Frontal cortex (tissue), 4 donors: Measurements from ENCODE around the gene GALNT17. TPM values are rescaled to one million over a fixed set of nuclear protein-coding genes. Genes with fewer than 3 reads are reported as not detected.

Experiments used
- DNase-seq, 2 donors: peaks; one replicate each; pipeline ENCODE4 v3.0.0; 2012; ENCODE audit warnings: low spot score in 2 of 2
- FAIRE-seq: peaks from 2 replicates; lab custom pipeline; 2012; peaks lifted over from hg19 to GRCh38; lab: Jason Lieb, UNC
- total RNA-seq: library from RNA; depleted of rRNA; stranded (reverse); fragments of >200 nt; gene quantifications from one replicate; pipeline ENCODE4 v1.2.3, GENCODE V29; 2014
- donor health status: control.
- donor health status: control.
- donor health status: control.

GALNT17 gene
- total RNA-seq, 1 donor from 2014 or later: 26.5 TPM

DNA sequence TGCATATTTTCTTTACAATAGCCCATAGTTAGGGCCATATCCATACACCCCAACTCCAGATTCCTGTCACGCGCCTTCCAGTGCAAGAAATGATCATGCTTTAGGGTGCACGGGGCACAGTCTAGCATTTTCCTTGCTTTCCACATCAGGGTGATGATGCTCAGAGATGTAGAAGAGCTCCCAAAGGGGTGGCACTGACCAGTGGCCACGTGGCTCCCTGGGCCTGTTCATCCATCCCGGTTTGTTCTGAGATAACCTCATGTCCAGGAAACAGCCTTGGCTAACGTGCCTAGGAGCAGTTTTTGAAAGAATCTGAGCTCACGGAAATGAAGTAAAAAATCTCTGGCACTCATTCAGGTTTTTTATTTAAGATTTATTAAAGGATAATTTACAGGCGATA, 139.3 kb downstream of the GALNT17 start:
- DNase-seq (no peak), FAIRE-seq (no peak)

DNA sequence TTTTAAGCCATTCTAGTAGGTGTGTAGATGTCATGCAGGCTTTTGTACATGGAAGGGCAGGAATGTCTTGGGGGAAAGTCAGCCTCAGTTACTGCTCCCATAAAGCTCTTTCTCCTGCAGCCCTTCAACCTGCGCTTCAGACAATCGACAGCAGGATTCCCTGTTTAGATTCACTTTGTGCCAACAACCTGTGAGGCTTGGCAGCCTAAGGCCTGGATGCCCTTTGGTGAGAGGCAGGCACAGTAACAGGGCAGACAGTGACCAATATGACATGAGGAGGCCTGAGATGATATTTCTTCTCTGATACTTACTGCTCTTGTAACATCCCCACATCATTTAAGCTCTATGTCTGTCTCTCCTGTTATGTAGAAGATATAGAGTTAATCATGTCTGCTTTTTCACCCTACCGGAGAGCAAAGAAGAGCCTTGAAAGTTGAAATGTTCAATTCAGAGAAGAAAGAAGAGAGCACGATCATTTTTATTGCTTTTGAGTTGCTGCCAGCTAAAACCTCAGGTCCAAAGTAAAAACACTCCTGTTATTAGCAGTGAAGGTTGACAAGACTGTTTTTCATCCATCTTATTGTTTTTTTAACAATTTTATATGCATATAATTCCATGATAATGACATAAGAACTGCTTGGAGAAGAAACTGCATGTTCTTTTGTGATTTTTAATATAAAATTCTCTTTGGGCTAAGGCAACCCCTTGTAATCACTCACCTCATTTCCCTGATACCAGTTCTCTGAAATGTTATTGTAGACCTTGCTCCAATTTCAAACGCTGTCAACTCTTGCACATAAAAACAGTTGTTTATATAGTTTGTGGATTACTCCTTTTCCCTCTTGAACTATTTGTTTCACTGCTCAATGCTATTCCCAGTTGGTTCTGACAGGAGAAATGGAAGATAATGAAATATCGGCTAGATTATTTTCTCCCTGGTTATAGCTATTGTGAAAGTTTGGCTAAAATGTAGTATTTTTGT, 140.9 kb downstream of the GALNT17 start:
- no peak for DNase-seq
- no peak for FAIRE-seq

DNA sequence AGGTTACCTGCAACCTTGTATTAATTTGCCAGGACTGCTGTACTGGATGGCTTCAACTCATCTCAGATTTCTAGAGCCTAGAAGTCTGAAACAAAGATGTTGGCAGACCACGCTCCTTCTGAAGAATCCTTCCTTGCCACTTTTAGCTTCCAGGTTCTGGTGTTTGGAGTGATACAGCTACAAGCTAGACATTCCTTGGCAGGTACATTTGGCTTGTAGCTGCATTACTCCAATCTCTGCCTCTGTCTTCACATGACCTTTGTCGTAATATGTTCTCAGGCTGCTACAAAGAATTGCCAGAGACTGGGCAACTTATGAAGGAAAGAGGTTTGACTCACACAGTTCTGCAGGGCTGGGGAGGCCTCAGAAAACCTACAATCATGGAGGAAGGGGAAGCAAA, 146.3 kb downstream of the GALNT17 start:
- no peak for FAIRE-seq
- no peak for DNase-seq

DNA sequence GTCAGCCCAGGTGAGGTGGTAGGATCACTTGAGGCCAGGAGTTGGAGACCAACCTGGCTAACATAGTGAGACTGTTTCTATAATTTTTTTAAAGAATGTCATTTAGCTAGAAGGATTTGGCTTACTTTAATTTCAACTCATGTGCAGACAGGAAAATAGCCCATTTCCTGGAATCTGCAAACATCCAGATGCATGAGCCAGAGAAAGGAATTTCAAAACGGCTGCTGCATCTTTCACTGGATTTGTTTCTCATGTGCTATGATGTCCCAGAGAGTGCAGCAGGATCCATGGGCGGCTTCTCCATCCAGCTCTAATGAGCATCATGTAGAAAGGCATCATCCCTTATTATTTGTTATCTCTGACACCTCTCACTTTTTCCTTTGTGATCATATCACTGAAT, 149.3 kb downstream of the GALNT17 start:
- no peak for FAIRE-seq
- DNase-seq: no peak

DNA sequence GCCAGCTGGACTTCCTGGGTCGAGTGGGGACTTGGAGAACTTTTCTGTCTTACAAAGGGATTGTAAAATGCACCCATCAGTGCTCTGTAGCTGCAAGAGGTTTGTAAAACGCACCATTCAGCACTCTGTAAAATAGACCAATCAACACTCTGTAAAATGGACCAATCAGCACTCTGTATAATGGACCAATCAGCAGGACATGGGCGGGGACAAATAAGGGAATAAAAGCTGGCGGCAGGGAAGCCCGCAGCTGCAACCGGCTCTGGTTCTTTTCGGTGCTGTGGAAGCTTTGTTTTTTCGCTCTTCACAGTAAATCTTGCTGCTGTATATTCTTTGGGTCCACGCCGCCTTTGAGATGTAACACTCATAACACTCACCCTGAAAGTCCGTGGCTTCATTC, 151.9 kb downstream of the GALNT17 start:
- no peak for DNase-seq
- no peak for FAIRE-seq

DNA sequence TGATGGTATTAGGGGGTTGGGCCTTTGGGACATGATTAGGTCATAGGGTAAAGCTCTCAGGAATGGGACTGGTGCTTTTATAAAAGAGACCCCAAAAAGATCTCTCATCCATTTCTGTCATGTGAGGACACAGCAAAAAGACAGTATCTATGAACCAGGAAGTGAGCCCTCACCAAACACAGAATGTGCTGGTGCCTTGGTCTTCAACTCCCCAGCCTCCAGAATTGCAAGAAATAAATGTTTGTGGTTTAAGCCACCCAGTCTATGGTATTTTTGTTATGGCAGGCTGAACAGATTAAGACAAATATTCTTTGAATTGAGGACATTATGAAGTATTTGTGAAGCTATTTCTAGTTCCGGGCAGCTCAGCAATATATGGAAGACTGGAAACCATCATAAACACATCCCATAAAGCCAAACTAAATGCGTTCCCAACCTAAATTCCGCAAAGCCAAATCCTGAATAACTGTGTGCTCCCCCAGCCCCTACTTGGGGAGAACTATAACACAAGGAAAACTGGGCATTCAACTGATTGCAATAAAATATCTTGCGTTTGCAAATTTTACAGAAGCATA, 153.7 kb downstream of the GALNT17 start:
- no peak for DNase-seq
- no peak for FAIRE-seq

DNA sequence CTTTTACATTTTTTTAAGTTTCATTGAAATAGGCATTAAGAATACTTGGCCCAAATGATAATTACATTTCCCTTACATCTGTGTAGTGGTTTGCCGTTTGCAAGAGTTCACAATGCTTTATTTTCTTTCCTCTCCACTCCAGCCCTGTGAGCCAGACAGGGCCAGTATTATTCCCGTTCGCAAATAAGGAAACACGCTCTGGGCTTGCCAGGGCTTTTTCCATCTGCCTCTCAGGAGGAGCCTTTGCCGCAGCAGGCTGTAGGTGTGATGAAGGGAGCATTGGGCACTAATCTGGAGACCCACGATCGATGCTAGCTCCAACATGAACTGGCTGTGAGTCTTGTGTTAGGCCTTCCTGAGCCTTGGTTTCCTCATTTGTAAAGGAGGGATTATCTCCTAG, 154.4 kb downstream of the GALNT17 start:
- FAIRE-seq: no peak
- DNase-seq: no peak

DNA sequence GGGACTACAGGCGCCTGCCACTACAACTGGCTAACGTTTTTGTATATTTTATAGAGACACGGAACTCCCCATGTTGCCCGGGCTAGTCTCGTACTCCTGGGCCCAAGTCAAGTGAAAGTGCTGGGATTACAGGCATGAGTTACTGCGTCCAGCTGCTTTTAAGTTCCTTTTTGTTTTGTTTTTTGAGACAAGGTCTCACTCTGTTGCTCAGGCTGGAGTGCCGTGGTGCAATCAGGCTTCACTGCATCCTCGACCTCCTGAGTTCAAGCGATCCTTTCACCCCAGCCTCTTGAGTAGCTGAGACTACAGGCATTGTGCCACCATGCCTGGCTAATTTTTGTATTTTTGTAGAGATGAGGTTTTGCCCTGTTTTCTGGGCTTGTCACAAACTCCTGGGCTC, 155.0 kb downstream of the GALNT17 start:
- FAIRE-seq: no peak

DNA sequence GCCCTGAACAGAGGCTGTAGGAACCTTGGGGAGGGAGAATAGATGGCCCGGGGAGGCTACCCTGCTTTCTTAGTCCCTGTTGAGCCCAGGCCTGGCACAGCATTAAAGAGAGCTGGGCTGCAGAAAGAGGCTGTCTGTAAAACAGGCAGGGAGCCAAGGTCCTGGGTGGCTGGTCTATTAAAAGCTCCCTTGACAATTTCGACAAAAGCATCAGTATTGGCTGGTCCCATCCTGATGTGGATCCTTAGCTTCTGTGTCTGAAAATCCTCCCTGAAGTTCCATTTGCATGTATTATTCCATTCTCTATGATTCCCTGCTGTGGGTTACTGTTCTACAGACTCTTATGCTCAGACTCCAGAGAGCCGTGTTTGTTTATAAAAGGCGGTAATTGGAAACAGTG, 158.5 kb downstream of the GALNT17 start:
- DNase-seq (no peak), FAIRE-seq (no peak)

More for the DNA sequence above, 155.0 kb downstream of the GALNT17 start:
- DNase-seq: no peak

DNA sequence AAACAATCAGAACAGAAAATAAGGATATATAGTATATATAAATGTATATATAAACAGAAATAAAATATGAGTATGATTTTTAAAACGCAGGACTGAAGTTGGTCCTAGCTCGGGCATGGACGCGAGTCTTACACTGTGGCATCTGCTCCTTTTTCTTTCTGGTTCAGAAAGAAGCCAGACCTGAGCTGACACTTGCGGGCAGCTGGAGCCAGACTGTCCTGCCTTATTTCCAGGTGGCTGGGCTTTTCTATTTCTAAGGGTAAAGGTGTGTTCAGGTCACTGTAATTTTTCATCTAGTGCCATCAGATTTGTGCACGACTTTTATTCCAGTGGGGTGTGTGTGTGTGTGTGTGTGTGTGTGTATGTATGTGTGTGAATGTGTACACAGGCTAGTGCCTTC, 166.4 kb downstream of the GALNT17 start:
- DNase-seq (no peak), FAIRE-seq (no peak)

DNA sequence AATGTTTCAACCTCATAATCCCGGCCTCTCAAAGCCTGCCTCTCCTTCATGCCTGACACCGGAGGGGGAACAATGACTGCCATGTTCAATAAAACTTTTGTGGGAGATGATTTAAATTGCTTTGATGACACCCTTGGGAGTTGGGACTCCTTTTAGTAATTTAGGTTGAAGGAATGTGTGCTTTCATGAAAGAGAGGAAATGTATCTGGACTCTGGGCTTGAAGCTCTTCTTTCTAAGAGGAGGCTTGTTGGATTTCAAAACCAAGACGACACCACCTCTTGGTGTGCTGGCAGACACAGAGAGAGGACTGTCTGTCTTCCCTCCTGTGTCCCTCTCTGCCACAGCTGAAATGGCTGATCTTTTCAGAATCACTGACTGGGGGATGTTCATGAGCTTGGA, 168.1 kb downstream of the GALNT17 start:
- no peak for DNase-seq
- no peak for FAIRE-seq

DNA sequence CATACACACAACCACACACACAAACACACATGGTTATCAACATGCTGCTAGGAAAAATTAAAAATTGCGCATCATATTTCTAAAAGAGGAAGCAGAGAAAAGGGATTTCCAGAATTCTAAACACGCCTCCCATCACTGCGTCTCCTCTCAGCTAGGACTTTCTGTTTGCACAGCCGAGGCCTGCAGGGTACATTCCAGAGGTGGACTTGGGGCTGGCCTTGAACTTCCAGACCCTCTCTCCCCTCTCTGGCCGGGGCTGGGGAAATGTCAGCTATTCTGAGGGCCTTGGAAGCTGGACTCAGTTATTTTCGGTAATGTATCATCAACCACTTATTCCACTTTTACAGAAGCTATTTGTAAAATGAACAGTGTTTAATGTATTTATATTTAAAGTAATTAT, 168.7 kb downstream of the GALNT17 start:
- FAIRE-seq: no peak
- no peak for DNase-seq

DNA sequence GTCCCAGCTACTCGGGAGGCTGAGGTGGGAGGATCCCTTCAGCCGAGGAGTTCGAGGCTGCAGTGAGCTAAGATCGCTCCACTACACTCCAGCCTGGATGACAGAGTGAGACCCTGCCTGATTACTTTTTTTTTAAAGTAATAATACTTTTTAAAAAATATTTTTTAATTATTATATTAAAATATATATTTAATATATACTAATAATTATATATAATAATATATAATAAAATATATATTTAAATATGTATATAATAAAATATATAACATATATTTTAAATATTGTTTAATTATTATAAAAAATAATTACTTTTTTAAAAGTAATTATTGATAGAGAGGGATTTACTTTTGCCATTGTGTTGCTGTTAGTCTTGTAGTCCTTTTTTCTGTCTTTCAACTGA, 169.2 kb downstream of the GALNT17 start:
- FAIRE-seq (peak; percentile 64), DNase-seq (no peak)

DNA sequence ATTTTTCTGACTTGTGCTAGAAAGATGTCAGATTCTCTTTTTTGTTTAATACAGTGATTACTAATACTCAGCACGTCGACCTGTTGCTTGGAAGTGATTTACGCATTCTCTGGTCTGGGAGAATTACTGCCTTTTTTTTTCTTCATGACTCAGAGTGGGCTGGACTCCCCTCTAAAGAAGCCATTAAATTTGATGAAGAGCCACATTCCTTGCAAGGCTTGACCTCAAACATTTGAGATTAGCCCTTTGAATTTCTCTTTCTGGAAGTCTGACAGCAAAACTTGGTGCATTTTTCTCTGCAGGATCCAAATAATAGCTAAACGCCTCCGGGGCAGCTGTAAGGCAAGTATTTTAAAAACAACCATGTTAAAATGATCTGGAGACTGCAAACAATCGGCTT, 171.6 kb downstream of the GALNT17 start:
- FAIRE-seq (no peak), DNase-seq (no peak)

DNA sequence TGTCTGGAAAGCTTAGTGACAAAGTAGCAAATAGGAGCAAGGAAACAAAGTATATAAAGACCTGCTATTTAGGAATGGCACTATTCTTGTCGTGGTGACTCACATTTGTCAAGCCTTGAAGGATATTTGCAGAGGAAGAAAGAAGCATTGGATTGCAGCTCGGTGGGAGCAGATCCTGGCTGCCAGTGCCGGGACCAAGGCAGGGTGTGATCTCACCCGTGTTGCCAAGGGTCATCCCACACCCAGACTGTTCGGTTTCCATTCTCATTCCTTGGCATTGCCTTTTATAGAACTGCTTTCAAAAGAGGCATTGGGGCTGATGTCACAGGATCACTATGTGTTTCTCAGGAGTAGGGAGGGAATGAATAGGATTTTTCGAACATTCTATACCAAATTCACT, 176.2 kb downstream of the GALNT17 start:
- DNase-seq (no peak), FAIRE-seq (no peak)

DNA sequence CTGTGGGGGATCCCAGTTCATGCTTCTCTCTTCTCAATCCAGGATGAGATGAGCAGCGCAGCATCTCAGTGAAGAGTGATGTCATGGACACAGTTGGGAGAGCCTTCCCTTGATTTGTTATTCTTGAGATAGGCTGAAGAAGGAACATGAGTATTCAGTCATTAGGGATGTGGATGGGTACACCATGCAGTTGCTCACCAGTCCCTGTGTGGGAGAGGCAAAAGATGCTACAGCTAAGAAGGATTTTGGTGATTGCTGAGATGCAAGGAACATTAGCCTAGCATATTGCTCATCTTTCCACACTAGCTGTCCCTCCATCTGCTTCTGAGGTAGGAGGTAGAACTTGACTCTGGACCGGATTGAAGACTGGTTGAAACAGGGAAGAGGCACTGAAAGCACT, 179.6 kb downstream of the GALNT17 start:
- DNase-seq: no peak
- no peak for FAIRE-seq

DNA sequence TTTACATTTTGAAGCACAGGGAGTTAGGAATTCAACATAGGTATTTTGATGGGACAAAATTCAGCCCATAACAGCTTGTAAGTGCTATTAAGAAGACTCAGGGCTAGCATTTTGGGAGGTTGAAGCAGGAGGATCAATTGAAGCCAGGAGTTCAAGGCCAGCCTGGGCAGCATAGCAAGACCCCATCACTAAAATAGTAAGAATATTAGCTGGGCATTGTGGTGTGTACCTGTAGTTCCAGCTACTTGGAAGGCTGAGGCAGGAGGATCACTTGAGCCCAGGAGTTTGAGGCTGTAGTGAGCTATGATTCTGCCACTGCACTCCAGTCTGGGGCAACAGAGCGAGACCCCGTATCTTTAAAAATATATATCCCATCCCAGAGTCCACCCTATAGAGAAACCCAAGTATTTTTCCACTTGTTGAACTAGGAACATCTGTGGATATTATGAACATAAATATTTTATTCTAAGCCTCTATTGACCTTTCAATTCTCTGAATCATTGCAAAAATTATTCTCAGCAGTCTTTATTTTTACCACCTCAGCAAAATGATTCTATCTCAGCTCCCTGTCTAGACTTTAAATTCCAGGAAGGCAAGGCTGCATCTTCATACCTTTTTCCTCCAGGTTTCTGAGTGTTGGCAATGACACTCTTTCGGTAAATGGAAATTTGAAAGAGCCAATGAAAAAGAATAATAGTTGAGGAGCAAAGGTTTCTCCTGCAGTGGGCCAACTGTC, 181.0 kb downstream of the GALNT17 start:
- DNase-seq (no peak), FAIRE-seq (no peak)

DNA sequence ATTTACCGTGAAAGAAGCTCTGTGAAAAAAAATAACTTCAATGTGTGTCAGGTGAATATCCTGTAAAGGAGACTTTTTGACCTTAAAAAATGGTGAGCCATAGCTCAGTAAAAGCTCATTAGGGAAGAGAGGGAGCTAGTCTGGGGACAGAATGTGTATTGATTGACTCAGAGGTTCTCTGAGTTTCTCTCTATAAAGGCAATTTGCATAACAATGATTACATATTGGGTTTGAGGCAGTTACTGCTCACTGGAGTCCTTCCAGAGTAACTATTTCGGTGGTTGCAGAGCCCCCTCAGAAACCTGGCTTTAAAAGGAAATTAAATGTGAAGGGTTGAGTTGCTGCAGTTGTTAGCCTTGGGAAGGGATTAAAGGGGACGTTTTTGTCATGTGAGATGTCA, 181.6 kb downstream of the GALNT17 start:
- FAIRE-seq (no peak), DNase-seq (no peak)

DNA sequence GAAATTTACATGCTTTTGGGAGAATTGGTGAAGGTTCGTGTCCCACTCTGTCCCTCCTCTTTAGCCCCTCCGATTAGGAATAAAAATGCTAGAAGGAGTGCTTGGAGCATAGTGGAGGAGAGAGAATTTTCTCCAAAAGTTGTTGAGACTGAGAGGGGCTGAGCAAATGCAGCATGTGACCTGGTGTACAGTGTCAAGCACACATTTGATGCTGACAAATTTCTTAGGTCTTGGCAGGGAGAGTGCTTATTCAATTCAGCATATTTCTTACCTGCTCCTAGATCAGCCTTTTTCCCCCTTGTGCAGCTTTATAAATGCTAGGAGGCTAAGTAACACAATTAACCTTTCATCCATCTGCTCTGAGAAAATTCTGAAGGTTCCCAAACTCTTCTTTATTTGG, 189.0 kb downstream of the GALNT17 start:
- FAIRE-seq (no peak), DNase-seq (no peak)

DNA sequence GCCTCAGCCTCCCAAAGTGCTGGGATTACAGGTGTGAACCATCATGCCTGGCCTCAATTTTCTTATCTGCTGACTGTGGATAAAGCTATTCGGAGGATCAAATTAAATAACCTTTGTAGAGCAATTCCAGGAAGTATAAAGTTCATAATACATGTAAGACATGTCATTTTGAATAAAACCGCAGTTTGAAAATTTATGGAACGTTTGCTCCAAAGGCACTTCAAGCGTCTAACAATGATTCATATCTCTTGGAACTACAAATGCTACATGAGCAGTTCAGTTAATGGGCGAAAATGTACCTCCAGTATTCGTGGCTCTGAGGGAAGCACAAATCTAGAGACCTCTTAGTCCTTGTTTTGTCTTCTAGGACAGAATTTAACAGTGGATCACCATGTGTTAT, 190.3 kb downstream of the GALNT17 start:
- DNase-seq: no peak
- FAIRE-seq: no peak

DNA sequence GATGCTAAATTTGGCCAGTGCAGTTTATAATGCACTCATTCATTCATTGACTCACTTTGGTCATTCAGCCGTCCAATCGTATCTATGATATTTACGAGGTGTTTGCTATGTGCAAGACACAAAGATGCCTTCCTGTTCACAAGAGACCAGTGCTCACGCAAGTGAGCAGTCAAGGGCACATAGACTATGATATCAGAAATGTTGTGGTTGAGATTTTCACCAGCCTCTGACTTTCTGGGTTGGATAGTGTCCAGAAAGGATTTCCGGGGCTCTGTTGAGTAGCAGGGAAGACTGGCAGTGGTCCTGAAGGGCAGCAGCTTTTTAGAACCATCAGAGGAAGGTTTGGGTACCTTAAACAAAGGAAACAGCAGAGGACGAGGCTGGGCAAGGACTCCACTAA, 191.8 kb downstream of the GALNT17 start:
- FAIRE-seq (no peak), DNase-seq (no peak)
